HG02759 (cell line): ENCODE data around the gene TNFAIP3.
"Not testable (repeated sequence)": the region's sequence is repeated elsewhere in the genome, so short reads cannot be mapped to it uniquely, and the experiment has no call there.

Source experiments
- ATAC-seq: cut with Tn5 transposase; IDR thresholded peaks from one replicate; pipeline ENCODE4 v1.9.1; 2021; ENCODE audit warnings: mild to moderate bottlenecking, moderate library complexity; ENCODE audit not compliant: unreplicated experiment

The TNFAIP3 gene

GRCh38 chr6:137877113-137877512 lies 10.1 kb downstream of the TNFAIP3 start:
- ATAC-seq: no peak

- ATAC-seq: no peak
These were observed 10.5 kb downstream of the TNFAIP3 start for GRCh38 chr6:137877606-137878005.

- no peak for ATAC-seq
These were observed 11.0 kb downstream of the TNFAIP3 start for GRCh38 chr6:137878029-137878428.

- ATAC-seq: no peak
These were observed 11.6 kb downstream of the TNFAIP3 start for GRCh38 chr6:137878486-137879285.

- ATAC-seq: no peak
These were observed 12.2 kb downstream of the TNFAIP3 start for GRCh38 chr6:137879299-137879698.

GRCh38 chr6:137879885-137880745 lies 13.1 kb downstream of the TNFAIP3 start:
- no peak for ATAC-seq

GRCh38 chr6:137880746-137881521 lies 13.9 kb downstream of the TNFAIP3 start:
- no peak for ATAC-seq

- no peak for ATAC-seq
These were observed 14.4 kb downstream of the TNFAIP3 start for GRCh38 chr6:137881522-137881886.

- no peak for ATAC-seq
These were observed 15.3 kb downstream of the TNFAIP3 start for GRCh38 chr6:137882225-137882961.

GRCh38 chr6:137883400-137884148 lies 16.5 kb downstream of the TNFAIP3 start:
- no peak for ATAC-seq

GRCh38 chr6:137884149-137884909 lies 17.3 kb downstream of the TNFAIP3 start:
- ATAC-seq: no peak

GRCh38 chr6:137884910-137885229 lies 17.8 kb downstream of the TNFAIP3 start:
- ATAC-seq: not testable (repeated sequence)

GRCh38 chr6:137886226-137886625 lies 19.2 kb downstream of the TNFAIP3 start:
- not testable (repeated sequence) for ATAC-seq

GRCh38 chr6:137890983-137891537 lies 24.0 kb downstream of the TNFAIP3 start:
- no peak for ATAC-seq

GRCh38 chr6:137892271-137892708 lies 25.2 kb downstream of the TNFAIP3 start:
- ATAC-seq: peak; percentile 75

GRCh38 chr6:137893181-137893580 lies 26.1 kb downstream of the TNFAIP3 start:
- ATAC-seq: no peak

GRCh38 chr6:137893726-137894125 lies 26.7 kb downstream of the TNFAIP3 start:
- no peak for ATAC-seq

- ATAC-seq: not testable (repeated sequence)
These were observed 27.3 kb downstream of the TNFAIP3 start for GRCh38 chr6:137894378-137894777.
